ENCODE results near the gene S100B.

S100B gene

GRCh38 chr21:46604975-46605766 lies at the start of gene S100B:
S100B (minus strand) TSS chr21:46605082; CDS start chr21:46602415, 2,667 bp downstream.
- DNase-seq (ENCODE audit: insufficient read length, low spot score) (no peak), FAIRE-seq (no peak)

- no peak for FAIRE-seq
These were observed 46.2 kb upstream of the S100B start for GRCh38 chr21:46651121-46651520.

GRCh38 chr21:46650476-46651098 lies 45.7 kb upstream of the S100B start:
- DNase-seq (ENCODE audit: insufficient read length, low spot score) (no peak), FAIRE-seq (no peak)

More at GRCh38 chr21:46651121-46651520, 46.2 kb upstream of the S100B start:
- no peak for DNase-seq (ENCODE audit: insufficient read length, low spot score)

- peak; percentile 80 for FAIRE-seq
These were observed 44.5 kb upstream of the S100B start for GRCh38 chr21:46649356-46649755.

GRCh38 chr21:46648539-46648938 lies 43.7 kb upstream of the S100B start:
- DNase-seq (ENCODE audit: insufficient read length, low spot score) (no peak), FAIRE-seq (no peak)

More at GRCh38 chr21:46649356-46649755, 44.5 kb upstream of the S100B start:
- DNase-seq (ENCODE audit: insufficient read length, low spot score) = no peak

GRCh38 chr21:46646541-46647154 lies 41.8 kb upstream of the S100B start:
- FAIRE-seq = no peak
- DNase-seq (ENCODE audit: insufficient read length, low spot score) = no peak

- FAIRE-seq (no peak), DNase-seq (ENCODE audit: insufficient read length, low spot score) (no peak)
These were observed 41.0 kb upstream of the S100B start for GRCh38 chr21:46645840-46646239.

GRCh38 chr21:46643379-46644177 lies 38.7 kb upstream of the S100B start:
- FAIRE-seq (no peak), DNase-seq (ENCODE audit: insufficient read length, low spot score) (no peak)

GRCh38 chr21:46641656-46642055 lies 36.8 kb upstream of the S100B start:
- FAIRE-seq (no peak), DNase-seq (ENCODE audit: insufficient read length, low spot score) (no peak)

- DNase-seq (ENCODE audit: insufficient read length, low spot score) (peak; percentile 25), FAIRE-seq (no peak)
These were observed 34.9 kb upstream of the S100B start for GRCh38 chr21:46639489-46640386.

GRCh38 chr21:46637952-46638746 lies 33.3 kb upstream of the S100B start:
- no peak for FAIRE-seq

GRCh38 chr21:46636550-46637285 lies 31.8 kb upstream of the S100B start:
- DNase-seq (ENCODE audit: insufficient read length, low spot score) (no peak), FAIRE-seq (no peak)

More at GRCh38 chr21:46637952-46638746, 33.3 kb upstream of the S100B start:
- no peak for DNase-seq (ENCODE audit: insufficient read length, low spot score)

GRCh38 chr21:46636181-46636512 lies 31.3 kb upstream of the S100B start:
- DNase-seq (ENCODE audit: insufficient read length, low spot score) (no peak), FAIRE-seq (no peak)

- FAIRE-seq = peak; percentile 88
These were observed 30.7 kb upstream of the S100B start, which contains the start of gene PRMT2 for GRCh38 chr21:46635324-46636180. PRMT2 (plus strand) TSS chr21:46635674; CDS start chr21:46636952, 1,278 bp downstream.

GRCh38 chr21:46634966-46635323 lies 30.1 kb upstream of the S100B start:
- DNase-seq (ENCODE audit: insufficient read length, low spot score) (peak; percentile 73), FAIRE-seq (no peak)

More at GRCh38 chr21:46635324-46636180, 30.7 kb upstream of the S100B start, which contains the start of gene PRMT2:
- DNase-seq (ENCODE audit: insufficient read length, low spot score) = peak; percentile 100

GRCh38 chr21:46634427-46634826 lies 29.5 kb upstream of the S100B start:
- DNase-seq (ENCODE audit: insufficient read length, low spot score) (no peak), FAIRE-seq (no peak)

- FAIRE-seq = no peak
- no peak for DNase-seq (ENCODE audit: insufficient read length, low spot score)
These were observed 28.7 kb upstream of the S100B start for GRCh38 chr21:46633566-46633965.

Measured in HTR-8/SVneo (cell line).